ENCODE measurements around the gene TBC1D4.

The TBC1D4 gene

DNA sequence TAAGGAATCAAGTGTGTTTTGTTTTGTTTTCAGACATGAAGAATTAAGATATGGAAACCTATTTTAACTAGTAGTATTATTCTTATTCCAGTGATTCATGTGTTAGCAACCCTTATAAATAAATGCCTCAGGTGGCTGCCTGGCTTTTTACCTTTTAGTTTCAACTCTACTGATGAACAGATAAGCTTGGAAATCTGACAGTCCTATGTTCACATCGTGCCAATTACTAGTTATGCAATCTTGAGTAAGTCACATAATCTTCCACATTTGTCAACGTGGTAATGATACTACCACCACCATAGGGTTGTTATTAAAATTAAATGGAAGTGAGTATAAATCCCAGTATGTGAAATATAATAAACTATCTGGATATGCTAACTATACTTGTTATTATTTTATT lies 64.3 kb downstream of the TBC1D4 start:
- TF ChIP-seq, protein P1, sequence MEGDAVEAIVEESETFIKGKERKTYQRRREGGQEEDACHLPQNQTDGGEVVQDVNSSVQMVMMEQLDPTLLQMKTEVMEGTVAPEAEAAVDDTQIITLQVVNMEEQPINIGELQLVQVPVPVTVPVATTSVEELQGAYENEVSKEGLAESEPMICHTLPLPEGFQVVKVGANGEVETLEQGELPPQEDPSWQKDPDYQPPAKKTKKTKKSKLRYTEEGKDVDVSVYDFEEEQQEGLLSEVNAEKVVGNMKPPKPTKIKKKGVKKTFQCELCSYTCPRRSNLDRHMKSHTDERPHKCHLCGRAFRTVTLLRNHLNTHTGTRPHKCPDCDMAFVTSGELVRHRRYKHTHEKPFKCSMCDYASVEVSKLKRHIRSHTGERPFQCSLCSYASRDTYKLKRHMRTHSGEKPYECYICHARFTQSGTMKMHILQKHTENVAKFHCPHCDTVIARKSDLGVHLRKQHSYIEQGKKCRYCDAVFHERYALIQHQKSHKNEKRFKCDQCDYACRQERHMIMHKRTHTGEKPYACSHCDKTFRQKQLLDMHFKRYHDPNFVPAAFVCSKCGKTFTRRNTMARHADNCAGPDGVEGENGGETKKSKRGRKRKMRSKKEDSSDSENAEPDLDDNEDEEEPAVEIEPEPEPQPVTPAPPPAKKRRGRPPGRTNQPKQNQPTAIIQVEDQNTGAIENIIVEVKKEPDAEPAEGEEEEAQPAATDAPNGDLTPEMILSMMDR (conservative IDR thresholded peaks at IDR 0.05; ENCODE audit: low read length), result no peak
- H3K4me3 ChIP-seq (ENCODE audit: low read length), result no peak overlapping the region
- DNase-seq (ENCODE audit: low read depth), result no peak

- TF ChIP-seq, protein P1 (conservative IDR thresholded peaks at IDR 0.05; ENCODE audit: low read length), result no peak
- no peak for DNase-seq (ENCODE audit: low read depth)
- no peak overlapping the region for H3K4me3 ChIP-seq (ENCODE audit: low read length)
These were observed 65.0 kb downstream of the TBC1D4 start for GRCh38 chr13:75417012-75417384.

DNA sequence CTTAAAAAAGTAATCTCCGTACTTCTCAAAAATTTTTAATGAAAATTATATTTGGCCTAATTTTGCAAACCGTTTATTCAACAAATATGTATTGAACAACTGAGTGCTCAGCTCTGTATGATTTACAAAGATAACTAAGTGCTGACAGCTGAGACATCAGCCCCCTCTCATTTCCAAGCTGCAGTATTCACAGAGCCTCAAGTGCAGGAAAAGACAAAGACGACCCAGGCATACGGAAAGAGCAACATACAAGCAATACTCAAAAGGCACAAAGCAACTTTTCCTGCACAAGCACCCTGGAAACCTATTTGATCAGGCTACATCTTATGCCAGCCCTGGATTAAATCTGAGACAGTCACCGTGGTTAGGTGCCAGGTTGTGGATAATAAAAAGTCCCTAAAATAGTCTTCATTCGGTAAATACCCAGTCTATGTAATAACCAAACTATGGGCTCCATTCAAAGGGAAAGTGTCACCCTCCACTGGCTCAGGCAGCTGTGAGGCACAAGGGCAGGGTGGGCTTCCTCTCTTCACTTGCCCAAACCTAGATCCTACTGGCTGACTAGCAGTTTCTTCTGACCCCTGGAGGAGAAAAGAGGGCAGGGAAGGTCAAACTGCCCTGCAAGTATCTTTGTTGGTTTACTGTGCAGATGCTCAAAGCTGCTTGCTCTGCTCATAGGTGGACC lies 65.5 kb downstream of the TBC1D4 start:
- TF ChIP-seq, protein P1 (conservative IDR thresholded peaks at IDR 0.05; ENCODE audit: low read length), result no peak
- DNase-seq (ENCODE audit: low read depth), result no peak
- no peak overlapping the region for H3K4me3 ChIP-seq (ENCODE audit: low read length)

GRCh38 chr13:75415694-75416093 lies 66.3 kb downstream of the TBC1D4 start:
- no peak overlapping the region for H3K4me3 ChIP-seq (ENCODE audit: low read length)
- TF ChIP-seq, protein P1 (conservative IDR thresholded peaks at IDR 0.05; ENCODE audit: low read length), result no peak
- DNase-seq (ENCODE audit: low read depth), result peak; percentile 82

- no peak overlapping the region for H3K4me3 ChIP-seq (ENCODE audit: low read length)
- DNase-seq (ENCODE audit: low read depth), result no peak
- TF ChIP-seq, protein P1 (conservative IDR thresholded peaks at IDR 0.05; ENCODE audit: low read length), result no peak
These were observed 66.8 kb downstream of the TBC1D4 start for GRCh38 chr13:75415171-75415570.

- DNase-seq (ENCODE audit: low read depth), result no peak
- H3K4me3 ChIP-seq (ENCODE audit: low read length), result no peak overlapping the region
- TF ChIP-seq, protein P1 (conservative IDR thresholded peaks at IDR 0.05; ENCODE audit: low read length), result no peak
These were observed 67.7 kb downstream of the TBC1D4 start for GRCh38 chr13:75414036-75414827.

Data from AG10803 (cell line).